H1 (cell line): ENCODE measurements around the gene FCRL4. TPM values are rescaled to one million over a fixed set of nuclear protein-coding genes. Genes with fewer than 3 reads are reported as not detected.

Experiments
- CTCF ChIA-PET: fragments of 300-600 bp; sonication (Branson Sonifier 250); formaldehyde crosslinking; loops from one replicate; lab custom pipeline; 2021; ENCODE audit not compliant: partially characterized antibody; lab: Charles Lee
- POLR2A ChIA-PET: fragments of 300-600 bp; sonication (Branson Sonifier 250); formaldehyde crosslinking; loops from one replicate; lab custom pipeline; 2021; ENCODE audit warnings: inconsistent platforms; ENCODE audit not compliant: partially characterized antibody; lab: Charles Lee
- DNase-seq, 2 experiments: peaks; one replicate each; pipeline versions ENCODE4 v3.0.0 to v3.0.0-alpha.2; 2010 to 2022; ENCODE audit warnings: low spot score in 2 of 2, low read depth in 1 of 2, mixed read lengths in 1 of 2
- FAIRE-seq: peaks from 2 replicates; lab custom pipeline; 2011; peaks lifted over from hg19 to GRCh38; lab: Jason Lieb, UNC
- H2AFZ ChIP-seq: 2 replicates; pipeline ENCODE4 v1.8.1; 2012; ENCODE audit warnings: low read length, inconsistent platforms
- H2AK5ac ChIP-seq: 2 replicates; pipeline ENCODE4 v1.6.1; 2013; ENCODE audit warnings: low read depth, low read length
- H2BK120ac ChIP-seq: replicated peaks from 2 replicates; pipeline ENCODE3; 2013; ENCODE audit warnings: low read depth, low read length, inconsistent platforms
- H2BK12ac ChIP-seq: 2 replicates; pipeline ENCODE4 v1.6.1; 2013; ENCODE audit warnings: low read depth, low read length
- H2BK15ac ChIP-seq: 2 replicates; pipeline ENCODE4 v1.6.1; 2013; ENCODE audit warnings: low read length
- H2BK20ac ChIP-seq: 2 replicates; pipeline ENCODE4 v1.6.1; 2013; ENCODE audit warnings: low read length
- H2BK5ac ChIP-seq: 2 replicates; pipeline ENCODE4 v1.6.1; 2013; ENCODE audit warnings: low read depth, low read length
- H3K14ac ChIP-seq: 2 replicates; pipeline ENCODE4 v1.6.1; 2013; ENCODE audit warnings: inconsistent platforms; ENCODE audit not compliant: insufficient read length
- H3K18ac ChIP-seq: 2 replicates; pipeline ENCODE4 v1.6.1; 2013; ENCODE audit warnings: low read length; ENCODE audit errors: extremely low read depth
- H3K23ac ChIP-seq: 2 replicates; pipeline ENCODE4 v1.6.1; 2013; ENCODE audit warnings: inconsistent platforms; ENCODE audit not compliant: insufficient read length
- H3K23me2 ChIP-seq: 2 replicates; pipeline ENCODE4 v1.6.1; 2013; ENCODE audit warnings: low read depth, low read length
- H3K27ac ChIP-seq: 2 replicates; pipeline ENCODE4 v1.6.1; 2011; ENCODE audit warnings: low read depth, low read length, inconsistent platforms
- H3K27me3 ChIP-seq, 4 experiments: replicated peaks in 1 of 4; 1 replicate in 1 of 4; 2 replicates in 3 of 4; pipeline versions ENCODE4 v1.6.1 to v1.8.1; 2011 to 2013; ENCODE audit warnings: low read length in 3 of 4, mild to moderate bottlenecking in 3 of 4, inconsistent platforms in 2 of 4, mixed read lengths in 2 of 4, moderate library complexity in 1 of 4; ENCODE audit not compliant: control insufficient read depth in 3 of 4, insufficient read depth in 3 of 4; ENCODE audit errors: extremely low read depth in 1 of 4
- H3K36me3 ChIP-seq, 4 experiments: 2 replicates each; pipeline versions ENCODE4 v1.6.1 to v1.8.1; 2011 to 2013; ENCODE audit warnings: mild to moderate bottlenecking in 4 of 4, low read length in 3 of 4, moderate library complexity in 2 of 4, control low read depth in 1 of 4, inconsistent platforms in 1 of 4; ENCODE audit not compliant: insufficient read depth in 4 of 4, control insufficient read depth in 2 of 4
- H3K4ac ChIP-seq: replicated peaks from 2 replicates; pipeline ENCODE3; 2013; ENCODE audit warnings: low read length, low read depth, mixed read lengths, inconsistent platforms; ENCODE audit not compliant: insufficient read length
- H3K4me1 ChIP-seq, 4 experiments: replicated peaks in 1 of 4; 1 replicate in 1 of 4; 2 replicates in 3 of 4; pipeline versions ENCODE4 v1.6.1 to v1.8.1; 2011 to 2013; ENCODE audit warnings: low read length in 3 of 4, inconsistent platforms in 2 of 4, mixed read lengths in 1 of 4; ENCODE audit not compliant: insufficient read depth in 4 of 4, control insufficient read depth in 3 of 4
- H3K4me2 ChIP-seq, 2 experiments: 2 replicates each; pipeline versions ENCODE4 v1.6.1 to v1.8.1; 2011 to 2013; ENCODE audit warnings: low read depth in 2 of 2, low read length in 2 of 2, control low read depth in 1 of 2, inconsistent platforms in 1 of 2, mild to moderate bottlenecking in 1 of 2; ENCODE audit not compliant: insufficient read depth in 1 of 2
- H3K4me3 ChIP-seq, 4 experiments: fragments of 200-600, 300-600 bp in 1 of 4; sonication (generic), shearing (Covaris generic), sonication (Bioruptor Twin) in 1 of 4; 2 replicates each; pipeline versions ENCODE4 v1.5.1 to v1.8.1; 2011 to 2016; ENCODE audit warnings: low read length in 4 of 4, low read depth in 3 of 4, control low read depth in 2 of 4, inconsistent platforms in 2 of 4, mild to moderate bottlenecking in 2 of 4, mixed read lengths in 1 of 4, moderate library complexity in 1 of 4; ENCODE audit not compliant: insufficient read depth in 2 of 4; ENCODE audit errors: extremely low read depth in 1 of 4
- H3K56ac ChIP-seq: replicated peaks from 2 replicates; pipeline ENCODE3; 2013; ENCODE audit warnings: low read depth, mild to moderate bottlenecking, mixed read lengths, low read length, inconsistent platforms; ENCODE audit not compliant: insufficient read length
- H3K79me1 ChIP-seq: 2 replicates; pipeline ENCODE4 v1.6.1; 2013; ENCODE audit warnings: low read depth, low read length, control low read depth
- H3K79me2 ChIP-seq, 2 experiments: 2 replicates each; pipeline versions ENCODE4 v1.6.1 to v1.8.1; 2012 to 2013; ENCODE audit warnings: low read length in 2 of 2, mild to moderate bottlenecking in 2 of 2, inconsistent platforms in 1 of 2; ENCODE audit not compliant: insufficient read depth in 2 of 2, control insufficient read depth in 1 of 2
- H3K9ac ChIP-seq, 4 experiments: replicated peaks in 1 of 4; 1 replicate in 1 of 4; 2 replicates in 3 of 4; pipeline versions ENCODE4 v1.6.1 to v1.8.1; 2011 to 2013; ENCODE audit warnings: low read depth in 3 of 4, low read length in 3 of 4, control low read depth in 2 of 4, mild to moderate bottlenecking in 2 of 4, moderate library complexity in 2 of 4, inconsistent platforms in 1 of 4; ENCODE audit errors: extremely low read depth in 1 of 4
- H3K9me3 ChIP-seq, 2 experiments: 2 replicates each; pipeline versions ENCODE4 v1.6.1 to v1.8.1; 2012 to 2013; ENCODE audit warnings: mild to moderate bottlenecking in 2 of 2, moderate library complexity in 2 of 2, control low read depth in 1 of 2, inconsistent platforms in 1 of 2, low read depth in 1 of 2, low read length in 1 of 2, mixed read lengths in 1 of 2; ENCODE audit not compliant: insufficient read depth in 2 of 2
- H4K20me1 ChIP-seq, 2 experiments: replicated peaks in 1 of 2; 2 replicates each; pipeline versions ENCODE3 to v1.8.1; 2011 to 2013; ENCODE audit warnings: inconsistent platforms in 2 of 2, low read length in 2 of 2, mild to moderate bottlenecking in 1 of 2; ENCODE audit not compliant: insufficient read depth in 2 of 2, control insufficient read depth in 1 of 2
- H4K5ac ChIP-seq: 2 replicates; pipeline ENCODE4 v1.6.1; 2013; ENCODE audit warnings: low read length, low read depth, mixed read lengths, inconsistent platforms; ENCODE audit not compliant: insufficient read length
- H4K8ac ChIP-seq: 2 replicates; pipeline ENCODE4 v1.8.0; 2013; ENCODE audit warnings: mild to moderate bottlenecking, moderate library complexity, low read length, inconsistent platforms; ENCODE audit not compliant: insufficient read depth; ENCODE audit errors: extremely low read depth
- H4K91ac ChIP-seq: replicated peaks from 2 replicates; pipeline ENCODE3; 2013; ENCODE audit warnings: low read length, mixed read lengths, inconsistent platforms; ENCODE audit not compliant: insufficient read length
- MAX ChIP-seq: IDR thresholded peaks from 2 replicates; pipeline ENCODE4 v1.6.1; 2012; ENCODE audit warnings: inconsistent platforms
- WGBS, 2 experiments: shearing (Covaris generic) in 1 of 2; methylation state at CpG; one replicate each; pipeline versions ENCODE4 v1.1.6 to v1.1.7; 2013 to 2015; ENCODE audit warnings: low lambda C conversion rate in 2 of 2, mixed read lengths in 2 of 2, inconsistent platforms in 1 of 2, low coverage in 1 of 2, missing lambda C conversion rate in 1 of 2; ENCODE audit not compliant: insufficient replicate concordance in 2 of 2, insufficient coverage in 1 of 2, insufficient read length in 1 of 2; ENCODE audit errors: extremely low coverage in 1 of 2, missing lambda C conversion rate in 1 of 2; 5-methylcytosine and 5-hydroxymethylcytosine counted together
- polyA plus RNA-seq, 7 experiments: library from polyadenylated mRNA; depleted of rRNA in 3 of 7; stranded (reverse) in 5 of 7; unstranded in 2 of 7; fragments of >200 nt in 5 of 7; fragments of 200-250 nt in 2 of 7; gene quantifications; 1 replicate in 5 of 7; 2 replicates in 1 of 7; 4 replicates in 1 of 7; pipeline versions ENCODE4 v1.2.1 to v1.2.3, GENCODE V29; 2011 to 2013; ENCODE audit warnings: missing spikeins in 2 of 7, mixed read lengths in 2 of 7
- total RNA-seq: library from RNA; stranded (reverse); fragmentation: NEBNext Ultra II Directional; extraction: Animal tissue kit (Norgen Biotek cat#: 25700); gene quantifications from 2 replicates; pipeline ENCODE4 v1.2.1, GENCODE V29; 2021

Gene FCRL4
- total and polyA plus RNA-seq, 2 of the 8 experiments (the other 6 are each of a cell fraction or from before 2014, with no cell fraction given), result not detected

DNA sequence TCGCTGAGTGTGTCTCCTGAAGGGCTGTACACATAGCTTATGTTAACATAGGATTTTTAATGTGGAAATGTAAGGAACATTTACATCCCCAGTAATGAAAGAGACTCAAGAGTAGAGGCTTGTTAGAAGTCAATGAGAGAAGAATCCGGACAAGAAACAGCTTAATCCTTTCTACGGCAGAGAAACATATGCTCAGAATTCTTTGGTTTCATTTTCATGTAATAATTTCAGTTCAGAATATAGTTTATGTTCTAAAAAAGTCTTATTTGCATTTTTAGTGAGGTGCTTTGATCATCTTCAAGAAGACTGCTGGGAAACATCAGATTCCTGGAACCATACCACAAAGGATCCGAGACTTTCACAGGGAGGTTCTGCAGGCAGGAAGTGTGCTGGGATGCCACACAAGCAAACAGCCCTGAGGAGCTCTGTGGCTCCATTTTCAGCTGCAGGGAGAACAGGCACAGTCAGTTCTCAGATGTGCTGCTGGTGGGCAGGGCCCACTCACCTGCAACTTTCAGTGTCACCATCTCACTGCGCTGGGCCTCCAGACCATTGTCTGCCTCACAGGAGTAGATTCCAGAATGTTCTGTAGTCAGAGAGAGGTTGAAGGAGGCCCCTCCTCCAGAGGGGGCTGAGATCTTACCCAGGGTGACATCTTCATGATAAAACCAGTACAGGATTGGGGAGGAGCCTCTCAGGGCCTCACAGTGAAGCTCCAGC, 74.0 kb downstream of the FCRL4 start:
- Histone ChIP-seq H3K14ac (no peak overlapping the region), H4K91ac (no peak overlapping the region), H3K18ac (no peak overlapping the region), H3K4ac (no peak overlapping the region), H3K27me3 (no peaks in the 10 kb centered on the region), H3K4me3 (no peak overlapping the region), H2BK120ac (no peak overlapping the region), H4K8ac (no peak overlapping the region), H2BK12ac (no peak overlapping the region), H2AFZ (no peak overlapping the region), H4K5ac (no peak overlapping the region), H3K23me2 (no peaks in the 10 kb centered on the region), H3K79me2 (no peaks in the 10 kb centered on the region), H2BK5ac (no peak overlapping the region), H4K20me1 (no peaks in the 10 kb centered on the region), H3K56ac (no peak overlapping the region), H3K9ac (no peak overlapping the region), H3K36me3 (no peaks in the 10 kb centered on the region), H3K23ac (no peak overlapping the region), H2BK20ac (no peak overlapping the region), H3K4me2 (no peak overlapping the region), H3K27ac (no peak overlapping the region), H3K4me1 (no peaks in the 10 kb centered on the region), H3K9me3 (no peaks in the 10 kb centered on the region), H2BK15ac (no peak overlapping the region), H3K79me1 (no peaks in the 10 kb centered on the region), H2AK5ac (no peak overlapping the region)
- DNase-seq (no peak), FAIRE-seq (no peak)
- WGBS, 2 experiments, result 93% methylated on average over 5 of the region's 5 CpGs; no CpG with 5 or more reads in 1 of the 2 experiments
- ChIA-PET POLR2A (no interaction called here), CTCF (interaction anchor here (0.7 to 1.3 kb wide), 4 partner anchors 10 to 29 kb away, joined by 3 to 4 read pairs (median 3); no protein-coding TSS in a partner anchor)
- TF ChIP-seq MAX, result no peak
